Measurements from ENCODE around the gene FAM47E.

The FAM47E gene

GRCh38 chr4:76251441-76252270, at the start of gene FAM47E:
Gene FAM47E (plus strand): TSS chr4:76251721. CDS start chr4:76251747, 26 bp downstream.
- DNase-seq (ENCODE audit: low read depth in 2 of 3, low spot score in 2 of 3), result peak in 2 of 3 experiments; percentile 1 to 7

- no peak for DNase-seq (ENCODE audit: low read depth in 2 of 3, low spot score in 2 of 3)
Measured at GRCh38 chr4:76203541-76203940, 48.0 kb upstream of the FAM47E start.

GRCh38 chr4:76204936-76205335, 46.6 kb upstream of the FAM47E start:
- no peak for DNase-seq (ENCODE audit: low read depth in 2 of 3, low spot score in 2 of 3)

GRCh38 chr4:76205476-76205875, 46.0 kb upstream of the FAM47E start:
- no peak for DNase-seq (ENCODE audit: low read depth in 2 of 3, low spot score in 2 of 3)

- DNase-seq (ENCODE audit: low read depth in 2 of 3, low spot score in 2 of 3), result no peak
Measured at GRCh38 chr4:76206222-76206942, 45.1 kb upstream of the FAM47E start.

GRCh38 chr4:76207549-76207948, 44.0 kb upstream of the FAM47E start:
- DNase-seq (ENCODE audit: low read depth in 2 of 3, low spot score in 2 of 3), result no peak

GRCh38 chr4:76208005-76208765, 43.3 kb upstream of the FAM47E start:
- no peak for DNase-seq (ENCODE audit: low read depth in 2 of 3, low spot score in 2 of 3)

- DNase-seq (ENCODE audit: low read depth in 2 of 3, low spot score in 2 of 3), result no peak
Measured at GRCh38 chr4:76209881-76210280, 41.6 kb upstream of the FAM47E start.

- no peak for DNase-seq (ENCODE audit: low read depth in 2 of 3, low spot score in 2 of 3)
Measured at GRCh38 chr4:76210452-76210851, 41.1 kb upstream of the FAM47E start.

GRCh38 chr4:76211769-76212708, 39.5 kb upstream of the FAM47E start:
- DNase-seq (ENCODE audit: low read depth in 2 of 3, low spot score in 2 of 3), result no peak

GRCh38 chr4:76212851-76213414, 38.6 kb upstream of the FAM47E start:
- DNase-seq (ENCODE audit: low read depth in 2 of 3, low spot score in 2 of 3), result no peak

GRCh38 chr4:76213415-76214176, 37.9 kb upstream of the FAM47E start, which contains the start of gene SCARB2:
Gene SCARB2 (minus strand): TSS chr4:76213824. CDS start chr4:76213543, 281 bp downstream.
- peak; percentile 13 to 48 (median 25) for DNase-seq (ENCODE audit: low read depth in 2 of 3, low spot score in 2 of 3)

GRCh38 chr4:76214177-76214675, 37.3 kb upstream of the FAM47E start:
- DNase-seq (ENCODE audit: low read depth in 2 of 3, low spot score in 2 of 3), result peak in 1 of 3 experiments; percentile 21

GRCh38 chr4:76215077-76215476, 36.4 kb upstream of the FAM47E start:
- DNase-seq (ENCODE audit: low read depth in 2 of 3, low spot score in 2 of 3), result no peak

- DNase-seq (ENCODE audit: low read depth in 2 of 3, low spot score in 2 of 3), result no peak
Measured at GRCh38 chr4:76216524-76216923, 35.0 kb upstream of the FAM47E start.

GRCh38 chr4:76216975-76217814, 34.3 kb upstream of the FAM47E start:
- DNase-seq (ENCODE audit: low read depth in 2 of 3, low spot score in 2 of 3), result no peak

- DNase-seq (ENCODE audit: low read depth in 2 of 3, low spot score in 2 of 3), result no peak
Measured at GRCh38 chr4:76219299-76220055, 32.0 kb upstream of the FAM47E start.
